Activated CD8-positive, alpha-beta memory T cell treated with anti-CD3 and anti-CD28 coated beads, Interleukin-2, amount 50 U/mL, for 1 hour (primary cell): ENCODE measurements around the gene OSR1.
"Not testable (repeated sequence)": the region's sequence is repeated elsewhere in the genome, so short reads cannot be mapped to it uniquely, and the experiment has no call there.

Experiments
- DNase-seq: peaks from one replicate; pipeline ENCODE4 v3.0.0-alpha.2; 2020; ENCODE audit errors: extremely low read depth

The OSR1 gene

DNA sequence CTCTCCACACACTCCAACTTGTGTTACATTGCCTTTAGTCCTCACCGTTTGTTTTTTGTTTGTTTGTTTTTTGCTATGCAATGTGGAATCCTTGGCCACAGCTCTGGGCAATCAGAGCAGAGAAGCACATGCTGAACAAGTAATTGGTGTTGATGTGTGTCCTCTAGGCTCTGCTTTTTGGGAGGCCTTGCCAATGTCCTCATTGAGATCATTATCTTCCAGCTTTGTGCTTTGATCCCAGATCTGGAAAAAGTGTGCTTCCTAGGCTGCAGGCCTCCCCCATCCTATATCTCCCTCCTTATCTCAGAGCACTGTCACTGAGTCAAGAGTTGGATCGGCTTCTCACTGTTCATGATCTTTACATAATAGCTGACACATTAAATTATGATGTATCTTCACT is 25.9 kb downstream of the OSR1 start:
- no peak for DNase-seq

GRCh38 chr2:19331450-19331849 is 27.0 kb downstream of the OSR1 start:
- DNase-seq: no peak

DNA sequence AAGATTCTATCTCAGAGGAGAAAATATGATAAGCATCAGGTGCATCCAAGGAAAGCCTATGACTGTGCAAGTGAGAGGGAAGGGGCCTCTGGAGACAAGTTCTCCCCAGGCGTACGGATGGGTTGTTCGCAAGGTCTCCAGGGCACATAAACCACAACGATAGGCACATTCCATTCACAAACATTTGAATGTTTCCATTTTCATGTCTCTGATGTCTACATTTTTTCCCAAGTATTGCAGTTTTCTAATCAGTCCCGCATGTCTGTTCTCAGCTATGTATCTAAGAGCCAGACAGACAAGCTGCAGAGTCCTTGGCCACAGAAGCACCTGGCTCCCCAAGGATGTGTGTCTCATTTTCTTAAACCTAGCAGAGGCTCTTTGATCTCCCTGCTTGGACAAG is 28.0 kb downstream of the OSR1 start:
- DNase-seq: no peak

DNA sequence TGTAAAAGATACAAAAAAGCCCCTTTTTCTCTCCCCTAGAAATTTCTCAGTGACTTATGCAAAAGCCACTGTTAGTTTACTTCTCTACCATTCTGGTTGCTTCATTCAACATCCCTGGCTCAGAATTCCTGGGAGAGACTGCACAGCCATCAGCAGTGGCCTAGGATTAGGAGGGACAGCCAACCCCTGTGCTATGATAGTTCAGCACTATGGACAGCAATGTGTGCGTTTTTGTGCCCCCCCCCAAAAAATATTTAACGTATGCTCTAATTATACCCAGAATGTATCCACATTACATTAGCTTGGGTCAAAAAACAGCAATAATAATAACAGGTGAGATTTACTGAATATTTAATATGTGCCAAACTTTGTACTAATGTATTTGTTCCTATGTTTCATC is 29.0 kb downstream of the OSR1 start:
- no peak for DNase-seq

DNA sequence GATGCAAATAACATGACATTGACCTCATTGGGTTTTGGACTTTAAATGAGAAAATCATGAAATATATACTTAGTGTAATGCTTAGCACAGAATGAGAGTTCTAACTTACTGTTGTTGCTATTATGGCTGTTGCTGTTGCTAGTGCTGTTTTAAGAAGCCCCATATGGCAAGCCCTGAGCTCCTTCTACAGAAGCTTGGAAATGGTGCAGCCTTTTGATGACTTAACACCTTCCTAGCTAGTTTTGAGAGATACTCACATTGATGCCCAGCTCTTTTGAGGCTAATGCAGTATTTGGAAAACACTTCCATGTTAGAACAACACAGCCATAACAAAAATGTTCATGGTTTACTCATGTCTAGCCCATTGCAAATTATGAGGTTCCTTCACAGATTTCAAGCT is 30.9 kb downstream of the OSR1 start:
- DNase-seq: no peak

DNA sequence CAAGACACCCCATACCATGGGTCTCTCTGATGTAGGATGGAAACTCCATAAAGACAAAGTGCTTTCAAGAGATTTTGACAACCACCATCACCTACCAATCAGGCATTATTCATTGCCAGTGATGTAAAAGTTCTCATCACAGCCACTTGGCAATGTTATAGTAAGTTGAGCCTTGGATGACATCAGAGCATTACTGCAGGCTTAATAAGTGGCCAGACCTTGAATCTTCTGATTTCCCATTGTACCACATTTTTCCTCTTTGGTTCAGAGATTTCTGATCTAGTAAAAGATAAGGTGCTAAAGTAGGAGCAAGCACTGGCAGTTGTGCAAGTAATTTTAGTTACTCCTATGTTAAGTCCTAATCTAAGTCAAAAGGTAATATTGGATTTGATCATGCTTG is 36.5 kb downstream of the OSR1 start:
- no peak for DNase-seq

GRCh38 chr2:19320813-19321212 is 37.6 kb downstream of the OSR1 start:
- no peak for DNase-seq

- DNase-seq: no peak
Measured at GRCh38 chr2:19319698-19320097, 38.7 kb downstream of the OSR1 start.

DNA sequence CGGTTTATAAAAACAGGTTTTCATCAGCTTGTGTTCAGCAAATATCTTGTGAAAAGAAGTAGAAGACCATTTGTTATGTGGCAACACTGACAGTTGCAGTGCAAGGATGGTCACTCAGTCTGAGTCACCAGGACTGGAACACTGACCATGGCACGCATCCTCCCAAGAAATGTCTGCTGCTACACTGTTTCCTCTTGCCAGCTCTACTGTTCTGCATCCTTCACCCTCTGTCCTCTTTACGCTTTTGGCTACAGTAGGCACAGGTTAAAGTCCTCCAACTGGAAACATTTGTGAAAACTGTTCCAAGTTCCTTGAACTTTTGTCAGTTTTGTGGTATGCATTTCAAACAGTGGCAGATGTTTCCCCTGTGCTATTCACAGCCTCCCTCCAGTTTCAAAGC is 39.4 kb downstream of the OSR1 start:
- no peak for DNase-seq

DNA sequence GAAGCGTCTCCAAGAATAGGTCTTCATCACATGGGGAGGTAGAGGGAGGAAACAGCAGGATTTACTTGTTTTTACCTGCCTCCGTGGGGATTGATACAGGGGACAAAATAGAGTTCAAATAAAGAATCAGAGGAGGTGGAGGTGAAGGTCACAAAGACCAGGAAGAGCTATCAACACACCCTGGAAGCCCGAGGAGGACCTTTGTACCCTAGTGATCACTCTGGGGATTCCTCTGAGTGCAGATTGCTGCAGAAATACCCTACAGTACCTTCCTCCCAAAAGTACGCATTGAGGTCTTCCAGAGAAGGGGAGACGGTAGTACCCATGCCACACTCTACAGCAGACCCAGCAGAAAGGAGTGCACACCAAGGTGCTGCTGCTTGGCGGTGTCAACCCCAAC is 44.9 kb downstream of the OSR1 start:
- no peak for DNase-seq

- DNase-seq: no peak
Measured at GRCh38 chr2:19312949-19313348, 45.5 kb downstream of the OSR1 start.

DNA sequence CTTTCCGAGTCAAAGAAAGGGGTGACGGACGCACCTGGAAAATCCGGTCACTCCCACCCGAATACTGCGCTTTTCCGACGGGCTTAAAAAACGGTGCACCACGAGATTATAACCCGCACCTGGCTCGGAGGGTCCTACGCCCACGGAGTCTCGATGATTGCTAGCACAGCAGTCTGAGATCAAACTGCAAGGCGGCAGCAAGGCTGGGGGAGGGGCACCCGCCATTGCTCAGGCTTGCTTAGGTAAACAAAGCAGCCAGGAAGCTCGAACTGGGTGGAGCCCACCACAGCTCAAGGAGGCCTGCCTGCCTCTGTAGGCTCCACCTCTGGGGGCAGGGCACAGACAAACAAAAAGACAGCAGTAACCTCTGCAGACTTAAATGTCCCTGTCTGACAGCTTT is 52.4 kb downstream of the OSR1 start:
- not testable (repeated sequence) for DNase-seq

GRCh38 chr2:19305400-19306055 is 52.9 kb downstream of the OSR1 start:
- DNase-seq: not testable (repeated sequence)

DNA sequence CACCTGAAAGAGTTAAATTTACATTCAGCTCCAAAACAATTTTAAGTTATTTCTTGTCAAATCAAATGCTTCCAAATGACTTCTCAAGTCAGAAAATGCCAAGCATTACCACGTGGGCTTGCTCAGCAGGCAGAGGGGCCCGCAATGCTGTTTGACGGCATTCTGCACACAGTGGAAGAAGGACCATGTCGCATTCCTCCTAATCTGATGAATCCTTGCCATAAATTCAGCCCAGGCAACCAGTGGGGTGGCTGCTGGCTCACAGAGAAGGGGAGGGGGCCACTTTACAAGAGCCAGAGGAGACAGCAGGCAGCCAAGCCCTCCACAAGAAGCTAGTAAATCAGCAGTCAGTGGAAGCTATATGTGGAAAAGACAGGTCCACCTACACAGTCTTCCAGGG is 56.7 kb downstream of the OSR1 start:
- no peak for DNase-seq
